Thymus (tissue), 11 donors: ENCODE measurements around the gene BICRA. TPM values are rescaled to one million over a fixed set of nuclear protein-coding genes. Genes with fewer than 3 reads are reported as not detected.

ENCODE experiments used
- DNase-seq, 9 donors: peaks; one replicate each; pipeline ENCODE4 v3.0.0-alpha.2; 2013; ENCODE audit warnings: low spot score in 9 of 9, low read depth in 6 of 9, missing footprints in 1 of 9
- H3K27ac ChIP-seq, 2 donors: one replicate each; pipeline ENCODE4 v1.5.1; 2013; ENCODE audit warnings: control low read depth in 1 of 2, low read depth in 1 of 2, low read length in 1 of 2, mild to moderate bottlenecking in 1 of 2, moderate library complexity in 1 of 2
- H3K27me3 ChIP-seq, 2 donors: one replicate each; pipeline ENCODE4 v1.5.1; 2013; ENCODE audit warnings: low read length in 1 of 2; ENCODE audit not compliant: control insufficient read depth in 2 of 2, insufficient read depth in 1 of 2
- H3K36me3 ChIP-seq, 2 donors: one replicate each; pipeline ENCODE4 v1.5.1; 2013; ENCODE audit warnings: low read length in 1 of 2, mild to moderate bottlenecking in 1 of 2, moderate library complexity in 1 of 2; ENCODE audit not compliant: control insufficient read depth in 2 of 2, insufficient read depth in 2 of 2
- H3K4me1 ChIP-seq, 2 donors: one replicate each; pipeline ENCODE4 v1.5.1; 2013; ENCODE audit warnings: low read length in 2 of 2; ENCODE audit not compliant: control insufficient read depth in 2 of 2, insufficient read depth in 2 of 2
- H3K4me3 ChIP-seq, 2 donors: one replicate each; pipeline ENCODE4 v1.5.1; 2013; ENCODE audit warnings: low read length in 2 of 2, control low read depth in 1 of 2, mild to moderate bottlenecking in 1 of 2
- H3K9me3 ChIP-seq, 2 donors: one replicate each; pipeline ENCODE4 v1.5.1; 2013; ENCODE audit warnings: low read length in 1 of 2, mild to moderate bottlenecking in 1 of 2; ENCODE audit not compliant: control insufficient read depth in 2 of 2, insufficient read depth in 1 of 2
- WGBS: extraction: QIAGEN DNeasy Blood & Tissue Kit; methylation state at CpG from one replicate; pipeline ENCODE4 v1.1.7; 2013; 5-methylcytosine and 5-hydroxymethylcytosine counted together
- polyA plus RNA-seq: library from polyadenylated mRNA; stranded (reverse); fragments of 200-250 nt; gene quantifications from one replicate; pipeline ENCODE4 v1.2.3, GENCODE V29; 2013
- total RNA-seq: library from RNA; stranded (reverse); fragments of 120-200 nt; gene quantifications from one replicate; pipeline ENCODE4 v1.2.4, GENCODE V29; 2013
- donor health status: healthy.

The BICRA gene
- total and polyA plus RNA-seq, 2 donors = 1.5 to 8.1 TPM

DNA sequence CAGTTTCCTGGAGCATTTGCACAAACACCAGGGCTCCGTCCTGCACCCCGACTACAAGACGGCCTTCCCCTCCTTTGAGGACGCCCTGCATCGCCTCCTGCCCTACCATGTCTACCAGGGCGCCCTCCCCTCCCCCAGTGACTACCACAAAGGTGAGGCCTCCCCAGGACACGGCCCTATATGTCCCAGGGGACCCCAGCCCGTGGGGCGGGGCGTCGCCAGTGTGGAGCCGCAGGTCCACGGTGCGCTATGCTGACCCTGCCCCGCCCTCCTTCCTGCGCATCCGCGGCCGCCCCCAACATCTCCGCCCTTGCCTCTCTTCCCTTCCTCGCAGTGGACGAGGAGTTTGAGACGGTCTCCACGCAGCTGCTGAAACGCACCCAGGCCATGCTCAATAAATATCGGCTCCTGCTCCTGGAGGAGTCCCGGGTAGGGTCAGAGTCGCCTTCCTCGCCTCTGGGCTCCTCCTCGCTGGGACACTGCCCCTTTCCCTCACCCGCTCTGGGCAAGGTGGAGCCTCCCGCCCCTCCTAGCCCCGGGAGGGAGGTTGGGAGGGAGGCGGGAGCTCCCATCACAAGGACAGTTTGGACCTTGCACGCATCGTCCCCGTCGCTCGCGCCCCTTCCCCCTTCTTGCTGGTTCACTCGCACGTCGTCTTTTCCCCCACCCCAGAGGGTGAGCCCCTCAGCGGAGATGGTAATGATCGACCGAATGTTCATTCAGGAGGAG, 89.9 kb downstream of the BICRA start:
- no peaks in the 10 kb centered on the region for H3K27me3 ChIP-seq
- H3K4me1 ChIP-seq = no peaks in the 10 kb centered on the region
- H3K4me3 ChIP-seq = no peak overlapping the region
- no peak for DNase-seq
- no peak overlapping the region for H3K27ac ChIP-seq
- H3K36me3 ChIP-seq = peaks cover 33 to 50% of the 10 kb centered on the region in 2 donors
- WGBS = 98% methylated on average over 46 of the region's 46 CpGs
- no peaks in the 10 kb centered on the region for H3K9me3 ChIP-seq

GRCh38 chr19:47699360-47699917, 90.5 kb downstream of the BICRA start:
- no peak overlapping the region for H3K4me3 ChIP-seq
- H3K4me1 ChIP-seq = no peaks in the 10 kb centered on the region
- WGBS = 88% methylated on average over 9 of the region's 9 CpGs
- H3K36me3 ChIP-seq = peaks cover 33 to 50% of the 10 kb centered on the region in 2 donors
- no peak overlapping the region for H3K27ac ChIP-seq
- H3K9me3 ChIP-seq = no peaks in the 10 kb centered on the region
- DNase-seq = peak in 4 of 9 donors; percentile 19 to 36 (median 30)
- no peaks in the 10 kb centered on the region for H3K27me3 ChIP-seq

DNA sequence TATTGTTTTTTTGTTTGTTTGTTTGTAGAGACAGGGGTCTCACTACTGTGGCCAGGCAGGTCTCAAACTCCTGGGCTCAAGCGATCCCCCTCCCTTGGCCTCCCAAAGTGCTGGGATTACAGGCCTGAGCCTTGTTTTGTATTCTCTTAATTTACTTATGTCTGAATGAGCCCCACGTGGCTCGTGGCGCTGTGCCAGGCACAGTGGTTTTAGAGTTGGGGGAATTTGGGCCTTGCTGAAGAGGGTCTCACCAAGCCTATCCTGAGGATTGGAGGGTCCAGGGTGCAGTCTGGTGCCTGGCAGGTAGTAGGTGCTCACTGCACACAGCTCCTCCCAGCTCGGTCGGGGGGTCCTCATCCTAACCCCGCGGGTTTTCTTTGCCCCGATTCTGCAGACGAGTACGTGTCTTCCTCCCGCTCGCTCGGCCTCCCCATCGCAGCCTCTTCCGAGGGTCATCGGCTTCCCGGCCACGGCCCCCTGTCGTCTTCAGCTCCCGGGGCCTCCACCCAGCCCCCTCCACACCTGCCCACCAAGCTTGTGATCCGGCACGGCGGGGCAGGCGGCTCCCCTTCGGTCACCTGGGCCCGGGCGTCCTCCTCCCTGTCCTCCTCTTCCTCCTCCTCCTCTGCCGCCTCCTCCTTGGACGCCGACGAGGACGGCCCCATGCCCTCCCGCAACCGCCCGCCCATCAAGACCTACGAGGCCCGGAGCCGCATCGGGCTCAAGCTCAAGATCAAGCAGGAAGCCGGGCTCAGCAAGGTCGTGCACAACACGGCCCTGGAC, 92.2 kb downstream of the BICRA start:
- peaks cover 33 to 45% of the 10 kb centered on the region in 2 donors for H3K36me3 ChIP-seq
- 98% methylated on average over 43 of the region's 43 CpGs for WGBS
- H3K4me1 ChIP-seq = no peaks in the 10 kb centered on the region

DNA sequence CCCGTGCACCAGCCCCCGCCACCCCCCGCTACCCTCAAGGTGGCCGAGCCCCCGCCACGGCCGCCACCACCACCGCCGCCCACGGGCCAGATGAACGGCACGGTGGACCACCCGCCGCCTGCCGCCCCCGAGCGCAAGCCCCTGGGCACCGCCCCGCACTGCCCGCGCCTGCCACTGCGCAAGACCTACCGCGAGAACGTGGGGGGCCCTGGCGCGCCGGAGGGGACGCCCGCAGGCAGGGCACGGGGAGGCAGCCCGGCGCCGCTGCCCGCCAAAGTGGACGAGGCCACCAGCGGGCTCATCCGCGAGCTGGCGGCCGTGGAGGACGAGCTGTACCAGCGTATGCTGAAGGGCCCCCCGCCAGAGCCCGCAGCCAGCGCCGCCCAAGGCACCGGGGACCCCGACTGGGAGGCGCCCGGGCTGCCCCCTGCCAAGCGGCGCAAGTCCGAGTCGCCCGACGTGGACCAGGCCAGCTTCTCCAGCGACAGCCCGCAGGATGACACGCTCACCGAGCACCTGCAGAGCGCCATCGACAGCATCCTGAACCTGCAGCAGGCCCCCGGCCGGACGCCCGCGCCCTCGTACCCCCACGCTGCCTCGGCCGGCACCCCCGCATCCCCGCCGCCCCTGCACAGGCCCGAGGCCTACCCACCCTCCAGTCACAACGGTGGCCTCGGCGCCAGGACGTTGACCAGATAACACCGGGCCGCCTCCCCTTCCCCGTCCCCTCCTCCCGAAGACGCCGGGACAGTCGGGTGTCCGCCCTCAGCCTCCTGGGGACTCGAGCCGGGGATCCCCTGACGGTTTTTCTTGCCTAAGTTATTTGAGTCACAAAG, 93.0 kb downstream of the BICRA start:
- H3K4me1 ChIP-seq = no peaks in the 10 kb centered on the region
- H3K4me3 ChIP-seq = no peak overlapping the region
- H3K36me3 ChIP-seq = peaks cover 33 to 40% of the 10 kb centered on the region in 2 donors
- H3K27me3 ChIP-seq = peaks cover 0 to 2% of the 10 kb centered on the region in 2 donors
- no peaks in the 10 kb centered on the region for H3K9me3 ChIP-seq
- WGBS = 98% methylated on average over 91 of the region's 91 CpGs
- no peak for DNase-seq
- no peak overlapping the region for H3K27ac ChIP-seq

More for the DNA sequence above, 92.2 kb downstream of the BICRA start:
- no peaks in the 10 kb centered on the region for H3K9me3 ChIP-seq
- H3K27me3 ChIP-seq = no peaks in the 10 kb centered on the region
- no peak overlapping the region for H3K27ac ChIP-seq
- no peak for DNase-seq
- H3K4me3 ChIP-seq = no peak overlapping the region

- H3K4me3 ChIP-seq = no peak overlapping the region
- no peak for DNase-seq
- WGBS = 89% methylated on average over 18 of the region's 18 CpGs
- H3K9me3 ChIP-seq = no peaks in the 10 kb centered on the region
- H3K27me3 ChIP-seq = peaks cover 0 to 5% of the 10 kb centered on the region in 2 donors
- no peaks in the 10 kb centered on the region for H3K4me1 ChIP-seq
- peaks cover 33 to 40% of the 10 kb centered on the region in 2 donors for H3K36me3 ChIP-seq
- no peak overlapping the region for H3K27ac ChIP-seq
These were observed 93.7 kb downstream of the BICRA start for GRCh38 chr19:47702671-47703070.

GRCh38 chr19:47703301-47703700, 94.4 kb downstream of the BICRA start:
- H3K27me3 ChIP-seq = peaks cover 0 to 8% of the 10 kb centered on the region in 2 donors
- no peak for DNase-seq
- H3K4me3 ChIP-seq = no peak overlapping the region
- H3K36me3 ChIP-seq = peaks cover 31 to 39% of the 10 kb centered on the region in 2 donors
- WGBS = 98% methylated on average over 5 of the region's 5 CpGs
- H3K27ac ChIP-seq = no peak overlapping the region
- H3K4me1 ChIP-seq = no peaks in the 10 kb centered on the region
- no peaks in the 10 kb centered on the region for H3K9me3 ChIP-seq

- 95% methylated on average over 11 of the region's 11 CpGs for WGBS
- Histone ChIP-seq H3K36me3 (peaks cover 24 to 32% of the 10 kb centered on the region in 2 donors), H3K4me1 (no peaks in the 10 kb centered on the region), H3K4me3 (no peak overlapping the region), H3K27me3 (peaks cover 0 to 8% of the 10 kb centered on the region in 2 donors), H3K27ac (no peak overlapping the region), H3K9me3 (no peaks in the 10 kb centered on the region)
- no peak for DNase-seq
These were observed 95.1 kb downstream of the BICRA start for GRCh38 chr19:47704024-47704423.

- H3K27ac ChIP-seq = no peak overlapping the region
- 97% methylated on average over 3 of the region's 3 CpGs for WGBS
- H3K9me3 ChIP-seq = no peaks in the 10 kb centered on the region
- H3K27me3 ChIP-seq = peaks cover 0 to 8% of the 10 kb centered on the region in 2 donors
- H3K36me3 ChIP-seq = peaks cover 19 to 26% of the 10 kb centered on the region in 2 donors
- DNase-seq = no peak
- H3K4me1 ChIP-seq = no peaks in the 10 kb centered on the region
- no peak overlapping the region for H3K4me3 ChIP-seq
These were observed 95.7 kb downstream of the BICRA start for GRCh38 chr19:47704656-47705055.
